Measurements from ENCODE around the gene NEXMIF. TPM values are rescaled to one million over a fixed set of nuclear protein-coding genes. Genes with fewer than 3 reads are reported as not detected.
"Not testable (repeated sequence)": the region's sequence is repeated elsewhere in the genome, so short reads cannot be mapped to it uniquely, and the experiment has no call there.

The NEXMIF gene
- total RNA-seq, 1 donor from 2014 or later: 0.87 TPM

GRCh38 chrX:74781507-74782034 is 143.7 kb downstream of the NEXMIF start:
- no peak overlapping the region for H3K27ac ChIP-seq
- no peaks in the 10 kb centered on the region for H3K9me3 ChIP-seq
- intact Hi-C loops (cut with DNase I): no loop called here
- ATAC-seq: no peak
- no peaks in the 10 kb centered on the region for H3K4me1 ChIP-seq
- no peaks in the 10 kb centered on the region for H3K27me3 ChIP-seq
- H3K4me3 ChIP-seq: no peak overlapping the region
- TF ChIP-seq CTCF (IDR thresholded peaks at IDR 0.05): no peak
- no peaks in the 10 kb centered on the region for H3K36me3 ChIP-seq
- DNase-seq: no peak

GRCh38 chrX:74779175-74779574 is 146.1 kb downstream of the NEXMIF start:
- ATAC-seq (no peak), DNase-seq (no peak)
- no peaks in the 10 kb centered on the region for H3K4me1 ChIP-seq
- no peaks in the 10 kb centered on the region for H3K9me3 ChIP-seq
- H3K36me3 ChIP-seq: no peaks in the 10 kb centered on the region
- H3K4me3 ChIP-seq: no peak overlapping the region
- no peak overlapping the region for H3K27ac ChIP-seq
- TF ChIP-seq CTCF (IDR thresholded peaks at IDR 0.05): no peak
- intact Hi-C loops (cut with DNase I): no loop called here
- H3K27me3 ChIP-seq: no peaks in the 10 kb centered on the region

- ATAC-seq: no peak
- intact Hi-C loops (cut with DNase I): no loop called here
Measured at GRCh38 chrX:74774988-74775387, 150.3 kb downstream of the NEXMIF start.

GRCh38 chrX:74736450-74736849 is 188.8 kb downstream of the NEXMIF start:
- H3K27ac ChIP-seq: no peak overlapping the region
- H3K9me3 ChIP-seq: no peaks in the 10 kb centered on the region
- ATAC-seq (no peak), DNase-seq (no peak)
- H3K4me3 ChIP-seq: no peak overlapping the region
- H3K4me1 ChIP-seq: no peaks in the 10 kb centered on the region
- TF ChIP-seq CTCF (IDR thresholded peaks at IDR 0.05): no peak
- intact Hi-C loops (cut with DNase I): no loop called here
- H3K27me3 ChIP-seq: no peaks in the 10 kb centered on the region
- no peaks in the 10 kb centered on the region for H3K36me3 ChIP-seq

More at GRCh38 chrX:74774988-74775387, 150.3 kb downstream of the NEXMIF start:
- Histone ChIP-seq H3K36me3 (no peaks in the 10 kb centered on the region), H3K4me1 (no peaks in the 10 kb centered on the region), H3K9me3 (no peaks in the 10 kb centered on the region), H3K27ac (no peak overlapping the region), H3K4me3 (no peak overlapping the region), H3K27me3 (no peaks in the 10 kb centered on the region)
- TF ChIP-seq CTCF (IDR thresholded peaks at IDR 0.05): no peak
- no peak for DNase-seq

- DNase-seq: no peak
- no peaks in the 10 kb centered on the region for H3K36me3 ChIP-seq
- H3K4me3 ChIP-seq: no peak overlapping the region
- no peak for ATAC-seq
- H3K9me3 ChIP-seq: no peaks in the 10 kb centered on the region
- H3K27me3 ChIP-seq: no peaks in the 10 kb centered on the region
- no peak for TF ChIP-seq CTCF (IDR thresholded peaks at IDR 0.05)
- intact Hi-C loops (cut with DNase I): no loop called here
- H3K27ac ChIP-seq: no peak overlapping the region
- no peaks in the 10 kb centered on the region for H3K4me1 ChIP-seq
Measured at GRCh38 chrX:74705269-74705668, 220.0 kb downstream of the NEXMIF start.

GRCh38 chrX:74701343-74701742 is 223.9 kb downstream of the NEXMIF start:
- DNase-seq; H3K36me3 ChIP-seq; H3K9me3 ChIP-seq; H3K4me1 ChIP-seq; H3K4me3 ChIP-seq; H3K27me3 ChIP-seq; ATAC-seq; H3K27ac ChIP-seq; intact Hi-C loops (cut with DNase I): not testable (repeated sequence)

All from upper lobe of right lung (tissue), 1 donor.